ENCODE results near the gene BCL7C. TPM values are rescaled to one million over a fixed set of nuclear protein-coding genes. Genes with fewer than 3 reads are reported as not detected.

The BCL7C gene
- total and polyA plus RNA-seq, 2 of the 13 experiments (the other 11 are each of a cell fraction or from before 2014, with no cell fraction given) = 17.7 to 33.8 TPM

GRCh38 chr16:30903596-30903995 lies 9.7 kb upstream of the BCL7C start (continued):
- no peak for TF ChIP-seq SNRNP70 (IDR thresholded peaks at IDR 0.05; ENCODE audit: low read depth, low read length)
- no peak for TF ChIP-seq ETS1 (CRISPR knock-in tag; IDR thresholded peaks at IDR 0.05)
- TF ChIP-seq, protein P1, sequence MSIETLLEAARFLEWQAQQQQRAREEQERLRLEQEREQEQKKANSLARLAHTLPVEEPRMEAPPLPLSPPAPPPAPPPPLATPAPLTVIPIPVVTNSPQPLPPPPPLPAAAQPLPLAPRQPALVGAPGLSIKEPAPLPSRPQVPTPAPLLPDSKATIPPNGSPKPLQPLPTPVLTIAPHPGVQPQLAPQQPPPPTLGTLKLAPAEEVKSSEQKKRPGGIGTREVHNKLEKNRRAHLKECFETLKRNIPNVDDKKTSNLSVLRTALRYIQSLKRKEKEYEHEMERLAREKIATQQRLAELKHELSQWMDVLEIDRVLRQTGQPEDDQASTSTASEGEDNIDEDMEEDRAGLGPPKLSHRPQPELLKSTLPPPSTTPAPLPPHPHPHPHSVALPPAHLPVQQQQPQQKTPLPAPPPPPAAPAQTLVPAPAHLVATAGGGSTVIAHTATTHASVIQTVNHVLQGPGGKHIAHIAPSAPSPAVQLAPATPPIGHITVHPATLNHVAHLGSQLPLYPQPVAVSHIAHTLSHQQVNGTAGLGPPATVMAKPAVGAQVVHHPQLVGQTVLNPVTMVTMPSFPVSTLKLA (IDR thresholded peaks at IDR 0.05) = no peak
- TF ChIP-seq ZNF530 (CRISPR knock-in tag; IDR thresholded peaks at IDR 0.05; ENCODE audit: low read depth) = no peak
- TF ChIP-seq WIZ (CRISPR knock-in tag; IDR thresholded peaks at IDR 0.05) = no peak
- no peak for TF ChIP-seq KDM1A (CRISPR knock-in tag; IDR thresholded peaks at IDR 0.05)
- TF ChIP-seq REL (CRISPR knock-in tag; conservative IDR thresholded peaks at IDR 0.05) = no peak
- no peak for TF ChIP-seq CCAR2 (optimal IDR thresholded peaks at IDR 0.05; ENCODE audit: low read depth, low read length)
- TF ChIP-seq KLF15 (CRISPR knock-in tag; IDR thresholded peaks at IDR 0.05; ENCODE audit: borderline replicate concordance) = no peak
- 0 out of 2 replicates have a peak, but pooled peaks have one; percentile 22 for TF ChIP-seq ZNF343 (CRISPR knock-in tag; IDR thresholded peaks at IDR 0.05)
- TF ChIP-seq ELF1 (CRISPR knock-in tag; IDR thresholded peaks at IDR 0.05) = peak; percentile 46; the same call in 1 of the 2 replicates
- TF ChIP-seq PBX2 (CRISPR knock-in tag; IDR thresholded peaks at IDR 0.05) = no peak
- no peak for TF ChIP-seq ZIK1 (CRISPR knock-in tag; IDR thresholded peaks at IDR 0.05; ENCODE audit: borderline replicate concordance, low read depth)
- no peak for TF ChIP-seq ZNF598 (CRISPR knock-in tag; IDR thresholded peaks at IDR 0.05; ENCODE audit: borderline replicate concordance)
- peak; percentile 62 for TF ChIP-seq KAT8 (CRISPR knock-in tag; IDR thresholded peaks at IDR 0.05)
- TF ChIP-seq ZNF75D (CRISPR knock-in tag; IDR thresholded peaks at IDR 0.05; ENCODE audit: borderline replicate concordance) = no peak
- no peak for TF ChIP-seq TP53 (CRISPR knock-in tag; conservative IDR thresholded peaks at IDR 0.05)
- peak; percentile 53 for TF ChIP-seq PHF20 (CRISPR knock-in tag; IDR thresholded peaks at IDR 0.05)
- peak; percentile 44; the same call in 1 of the 2 replicates for TF ChIP-seq THAP11 (CRISPR knock-in tag; IDR thresholded peaks at IDR 0.05)
- no peak for TF ChIP-seq ZNF230 (CRISPR knock-in tag; IDR thresholded peaks at IDR 0.05)
- no peak for TF ChIP-seq ZNF160 (CRISPR knock-in tag; IDR thresholded peaks at IDR 0.05)
- peak; percentile 28; the same call in 1 of the 2 replicates for TF ChIP-seq NR2C2 (CRISPR knock-in tag; IDR thresholded peaks at IDR 0.05; ENCODE audit: borderline replicate concordance)
- no peak for TF ChIP-seq AHR (CRISPR knock-in tag; IDR thresholded peaks at IDR 0.05)
- no peak for TF ChIP-seq CC2D1A (CRISPR knock-in tag; IDR thresholded peaks at IDR 0.05)
- TF ChIP-seq ZKSCAN5 (CRISPR knock-in tag; IDR thresholded peaks at IDR 0.05) = no peak
- TF ChIP-seq GABPA (IDR thresholded peaks at IDR 0.05; ENCODE audit: low read depth, low read length) = peak; percentile 50
- TF ChIP-seq GABPA (CRISPR knock-in tag; IDR thresholded peaks at IDR 0.05; ENCODE audit: low read depth) = peak; percentile 87
- TF ChIP-seq, protein P2, sequence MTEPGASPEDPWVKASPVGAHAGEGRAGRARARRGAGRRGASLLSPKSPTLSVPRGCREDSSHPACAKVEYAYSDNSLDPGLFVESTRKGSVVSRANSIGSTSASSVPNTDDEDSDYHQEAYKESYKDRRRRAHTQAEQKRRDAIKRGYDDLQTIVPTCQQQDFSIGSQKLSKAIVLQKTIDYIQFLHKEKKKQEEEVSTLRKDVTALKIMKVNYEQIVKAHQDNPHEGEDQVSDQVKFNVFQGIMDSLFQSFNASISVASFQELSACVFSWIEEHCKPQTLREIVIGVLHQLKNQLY (CRISPR knock-in tag; IDR thresholded peaks at IDR 0.05) = no peak
- TF ChIP-seq ZFY (CRISPR knock-in tag; IDR thresholded peaks at IDR 0.05) = peak; percentile 21; the same call in 1 of the 2 replicates
- TF ChIP-seq ZMAT3 (CRISPR knock-in tag; conservative IDR thresholded peaks at IDR 0.05) = no peak
- TF ChIP-seq NBN (conservative IDR thresholded peaks at IDR 0.05) = no peak

All from HepG2 (cell line).